Measurements from ENCODE around the gene COL27A1.

- TF ChIP-seq EZH2 (IDR thresholded peaks at IDR 0.05; ENCODE audit: borderline replicate concordance, low read length) (no peak), CTCF (IDR thresholded peaks at IDR 0.05; ENCODE audit: low read length) (peak; percentile 8; the same call in 1 of the 2 replicates)
These were observed 83.8 kb downstream of the COL27A1 start for GRCh38 chr9:114238891-114239875.

All from OCI-LY1 (cell line).